Stomach (tissue), 4 donors: ENCODE measurements around the gene GAB1.

Experiments used
- CTCF ChIP-seq, 7 experiments: fragments of 450-650 bp in 4 of 7; fragments of 200-600 bp in 3 of 7; sonication (generic) in 3 of 7; IDR thresholded peaks; one replicate each; pipeline ENCODE4 v1.5.1; 2016 to 2019; ENCODE audit warnings: antibody characterized with exemption in 7 of 7, control low read depth in 2 of 7, mild to moderate bottlenecking in 1 of 7
- POLR2A ChIP-seq, 4 donors: fragments of 450-650 bp; IDR thresholded peaks; one replicate each; pipeline ENCODE4 v1.6.1; 2016; ENCODE audit warnings: antibody characterized with exemption in 4 of 4, control low read depth in 2 of 4, mild to moderate bottlenecking in 1 of 4, moderate library complexity in 1 of 4
- POLR2AphosphoS5 ChIP-seq, 3 donors: sonication (generic); formaldehyde crosslinking; IDR thresholded peaks; one replicate each; pipeline ENCODE4 v1.6.1; 2016; ENCODE audit warnings: antibody characterized with exemption in 3 of 3

GRCh38 chr4:143288171-143288570 is 48.5 kb upstream of the GAB1 start:
- TF ChIP-seq CTCF (IDR thresholded peaks at IDR 0.05), result no peak
- TF ChIP-seq POLR2A (IDR thresholded peaks at IDR 0.05), result no peak
- TF ChIP-seq POLR2AphosphoS5 (IDR thresholded peaks at IDR 0.05), result no peak
